ENCODE measurements around the gene PAFAH1B1.
"Not testable (repeated sequence)": the region's sequence is repeated elsewhere in the genome, so short reads cannot be mapped to it uniquely, and the experiment has no call there.

Gene PAFAH1B1

DNA sequence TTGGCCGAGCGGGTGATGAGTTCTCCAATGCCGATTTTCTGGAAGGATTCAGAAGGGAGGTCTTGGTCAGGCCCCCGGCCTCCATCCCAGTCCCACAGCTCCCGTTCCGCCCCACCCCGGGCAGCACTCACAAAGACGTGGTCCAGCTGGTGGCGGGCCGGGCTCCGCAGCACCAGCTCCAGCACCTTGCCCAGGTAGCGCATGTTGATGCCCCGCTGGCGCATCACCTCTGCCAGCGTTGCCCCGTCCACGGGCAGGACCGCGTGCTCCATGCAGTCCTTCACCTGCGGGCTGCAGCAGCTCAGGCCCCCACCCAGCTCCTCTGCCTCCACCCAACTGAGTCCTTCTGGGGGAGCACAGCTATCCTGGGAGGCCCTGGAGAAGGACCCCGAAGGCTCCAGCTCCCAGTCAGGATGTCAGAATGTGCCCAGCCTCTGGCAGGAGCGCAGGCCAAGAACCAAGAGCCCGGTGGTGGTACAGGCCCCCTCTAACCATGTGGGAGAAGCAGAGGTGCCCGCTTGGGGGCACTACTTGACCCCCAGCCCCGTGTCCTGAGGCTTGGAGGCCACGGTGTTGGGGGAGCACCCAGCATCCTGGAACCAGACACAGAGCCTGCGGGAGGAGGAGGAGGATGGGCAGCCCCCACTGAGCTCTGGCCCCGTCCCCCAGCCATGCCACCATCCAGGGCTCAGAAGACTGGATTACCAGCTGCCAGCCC lies 101.9 kb downstream of the PAFAH1B1 start:
- TF ChIP-seq, protein P1, sequence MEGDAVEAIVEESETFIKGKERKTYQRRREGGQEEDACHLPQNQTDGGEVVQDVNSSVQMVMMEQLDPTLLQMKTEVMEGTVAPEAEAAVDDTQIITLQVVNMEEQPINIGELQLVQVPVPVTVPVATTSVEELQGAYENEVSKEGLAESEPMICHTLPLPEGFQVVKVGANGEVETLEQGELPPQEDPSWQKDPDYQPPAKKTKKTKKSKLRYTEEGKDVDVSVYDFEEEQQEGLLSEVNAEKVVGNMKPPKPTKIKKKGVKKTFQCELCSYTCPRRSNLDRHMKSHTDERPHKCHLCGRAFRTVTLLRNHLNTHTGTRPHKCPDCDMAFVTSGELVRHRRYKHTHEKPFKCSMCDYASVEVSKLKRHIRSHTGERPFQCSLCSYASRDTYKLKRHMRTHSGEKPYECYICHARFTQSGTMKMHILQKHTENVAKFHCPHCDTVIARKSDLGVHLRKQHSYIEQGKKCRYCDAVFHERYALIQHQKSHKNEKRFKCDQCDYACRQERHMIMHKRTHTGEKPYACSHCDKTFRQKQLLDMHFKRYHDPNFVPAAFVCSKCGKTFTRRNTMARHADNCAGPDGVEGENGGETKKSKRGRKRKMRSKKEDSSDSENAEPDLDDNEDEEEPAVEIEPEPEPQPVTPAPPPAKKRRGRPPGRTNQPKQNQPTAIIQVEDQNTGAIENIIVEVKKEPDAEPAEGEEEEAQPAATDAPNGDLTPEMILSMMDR (IDR thresholded peaks at IDR 0.05; ENCODE audit: insufficient read depth, low read length, poor library complexity, severe bottlenecking): no peak
- Histone ChIP-seq H3K4me3 (replicated peaks; ENCODE audit: low read depth, low read length) (no peak overlapping the region), H3K36me3 (ENCODE audit: control insufficient read depth, insufficient read depth, low read length) (peaks cover 41% of the 10 kb centered on the region), H3K27me3 (replicated peaks; ENCODE audit: control insufficient read depth, insufficient read depth, low read length) (no peaks in the 10 kb centered on the region)
- no peak for DNase-seq (ENCODE audit: extremely low read depth, insufficient read length)

DNA sequence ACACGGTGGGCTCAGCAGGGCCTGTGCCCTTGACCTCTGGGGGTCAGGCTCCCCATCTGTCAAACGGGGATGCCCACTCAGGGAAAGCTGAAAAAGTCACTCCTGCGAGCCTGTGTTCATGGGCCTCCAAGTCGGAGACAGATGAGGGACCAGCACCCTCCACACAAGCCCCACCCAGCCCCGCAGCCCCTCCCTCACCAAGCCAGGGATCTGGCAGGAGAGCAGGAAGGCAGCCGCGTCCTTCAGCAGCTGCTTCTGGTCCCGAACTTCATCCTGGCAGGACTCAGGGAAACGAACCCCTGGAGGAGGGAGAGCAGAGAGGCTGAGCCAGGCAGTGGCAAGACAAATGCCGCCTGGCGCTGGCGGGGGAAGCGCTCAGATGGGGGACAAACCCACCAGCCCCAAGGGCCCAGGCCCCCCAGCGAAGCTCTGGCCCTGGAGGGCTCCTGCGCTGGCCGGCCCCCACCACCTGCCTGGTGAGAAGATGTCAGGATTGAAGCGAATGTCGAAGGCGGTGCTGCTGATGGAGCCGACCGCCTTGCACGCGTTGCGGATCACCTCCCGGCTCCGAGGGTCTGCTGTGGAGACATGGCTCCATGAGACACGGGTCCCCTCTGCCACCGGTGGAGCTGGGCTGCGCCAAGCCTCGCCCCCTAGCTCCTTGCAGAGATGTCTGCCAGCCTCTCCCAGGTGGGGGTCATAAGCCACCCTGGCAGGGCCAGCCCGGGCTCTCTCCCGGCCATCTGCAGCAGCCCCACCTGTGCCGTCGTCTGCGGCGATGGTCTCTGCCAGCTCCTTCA lies 102.7 kb downstream of the PAFAH1B1 start:
- TF ChIP-seq, protein P1 (IDR thresholded peaks at IDR 0.05; ENCODE audit: insufficient read depth, low read length, poor library complexity, severe bottlenecking): no peak
- no peak overlapping the region for H3K4me3 ChIP-seq (replicated peaks; ENCODE audit: low read depth, low read length)
- H3K36me3 ChIP-seq (ENCODE audit: control insufficient read depth, insufficient read depth, low read length): peaks cover 40% of the 10 kb centered on the region
- no peak for DNase-seq (ENCODE audit: extremely low read depth, insufficient read length)
- H3K27me3 ChIP-seq (replicated peaks; ENCODE audit: control insufficient read depth, insufficient read depth, low read length): no peaks in the 10 kb centered on the region

DNA sequence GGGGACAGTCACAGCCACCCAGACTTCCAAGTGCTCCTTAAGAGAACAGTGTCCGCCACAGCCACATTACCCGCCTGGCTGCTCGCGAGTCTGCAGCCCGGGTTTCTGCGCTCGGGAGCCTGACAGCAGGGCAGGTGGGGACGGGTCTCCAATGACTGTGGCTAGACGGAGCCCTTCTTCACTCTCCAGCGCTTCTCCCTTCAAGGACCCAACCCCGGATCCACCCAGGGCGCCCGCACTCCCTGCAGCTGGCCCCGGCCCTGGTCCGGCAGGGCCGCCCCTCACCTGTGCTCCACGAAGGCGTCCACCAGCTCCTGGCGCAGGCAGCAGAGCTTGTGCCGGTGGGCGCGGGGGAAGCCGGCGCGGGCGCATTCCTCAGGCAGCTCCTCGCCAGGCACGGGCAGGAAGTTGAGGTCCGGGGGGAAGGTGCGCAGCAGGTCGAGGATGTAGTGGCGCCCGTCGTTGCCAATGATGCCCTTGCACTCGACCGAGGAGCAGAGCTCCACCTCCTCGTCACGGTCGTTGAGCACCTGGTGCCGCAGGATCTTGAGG lies 104.2 kb downstream of the PAFAH1B1 start:
- no peak for DNase-seq (ENCODE audit: extremely low read depth, insufficient read length)
- Histone ChIP-seq H3K27me3 (replicated peaks; ENCODE audit: control insufficient read depth, insufficient read depth, low read length) (no peaks in the 10 kb centered on the region), H3K36me3 (ENCODE audit: control insufficient read depth, insufficient read depth, low read length) (peaks cover 42% of the 10 kb centered on the region), H3K4me3 (replicated peaks; ENCODE audit: low read depth, low read length) (no peak overlapping the region)
- TF ChIP-seq, protein P1 (IDR thresholded peaks at IDR 0.05; ENCODE audit: insufficient read depth, low read length, poor library complexity, severe bottlenecking): no peak

DNA sequence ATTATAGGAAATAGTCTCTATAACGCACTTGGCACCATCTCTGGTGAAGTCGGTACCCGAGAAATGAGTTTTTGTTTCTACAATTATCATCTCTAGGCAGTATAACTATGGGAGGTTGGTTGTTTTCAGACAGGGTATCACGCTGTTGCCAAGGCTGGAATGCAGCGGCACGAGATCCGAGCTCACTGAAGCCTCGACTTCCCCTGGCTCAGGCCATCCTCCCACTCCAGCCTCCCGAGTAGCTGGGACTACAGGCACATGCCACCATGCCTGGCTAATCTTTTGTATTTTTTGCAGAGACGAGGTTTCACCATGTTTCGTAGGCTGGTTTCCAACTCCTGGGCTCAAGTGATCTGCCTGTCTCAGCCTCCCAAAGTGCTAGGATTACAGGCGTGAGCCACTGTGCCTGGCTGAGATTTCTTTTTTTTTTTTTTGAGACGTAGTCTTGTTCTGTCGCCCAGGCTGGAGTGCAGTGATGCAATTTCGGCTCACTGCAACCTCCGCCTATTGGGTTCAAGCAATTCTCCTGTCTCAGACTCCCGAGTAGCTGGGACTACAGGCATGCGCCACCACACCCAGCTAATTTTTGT lies 105.9 kb downstream of the PAFAH1B1 start:
- not testable (repeated sequence) for H3K27me3 ChIP-seq (replicated peaks; ENCODE audit: control insufficient read depth, insufficient read depth, low read length); H3K4me3 ChIP-seq (replicated peaks; ENCODE audit: low read depth, low read length); DNase-seq (ENCODE audit: extremely low read depth, insufficient read length)
- H3K36me3 ChIP-seq (ENCODE audit: control insufficient read depth, insufficient read depth, low read length): peaks cover 49% of the 10 kb centered on the region

DNA sequence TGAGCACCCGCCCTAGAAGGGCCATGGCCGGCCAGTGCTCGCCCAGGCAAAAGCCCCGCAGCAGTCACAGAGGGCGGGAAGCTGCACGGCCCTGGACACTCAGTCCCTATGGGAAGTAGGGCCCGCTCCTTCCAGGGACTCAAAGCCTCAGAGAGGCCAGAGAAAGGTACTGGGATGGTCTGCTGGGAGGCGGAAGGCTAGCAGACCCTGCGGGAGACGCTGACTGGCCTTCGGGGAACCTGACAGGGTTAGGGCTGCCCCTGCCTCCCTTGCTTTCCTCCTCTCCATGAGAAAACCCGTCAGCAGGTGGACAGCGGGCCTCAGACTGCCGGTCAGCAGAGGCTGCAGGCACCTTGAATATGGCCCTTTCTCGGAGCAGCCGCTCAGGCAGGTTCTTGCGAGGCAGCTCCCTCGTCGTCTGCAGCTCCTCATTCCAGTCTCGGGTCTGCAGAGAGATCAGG lies 106.6 kb downstream of the PAFAH1B1 start:
- no peaks in the 10 kb centered on the region for H3K27me3 ChIP-seq (replicated peaks; ENCODE audit: control insufficient read depth, insufficient read depth, low read length)

More for the DNA sequence above, 106.6 kb downstream of the PAFAH1B1 start:
- TF ChIP-seq, protein P1 (IDR thresholded peaks at IDR 0.05; ENCODE audit: insufficient read depth, low read length, poor library complexity, severe bottlenecking): no peak
- H3K36me3 ChIP-seq (ENCODE audit: control insufficient read depth, insufficient read depth, low read length): peaks cover 53% of the 10 kb centered on the region
- no peak for DNase-seq (ENCODE audit: extremely low read depth, insufficient read length)
- no peak overlapping the region for H3K4me3 ChIP-seq (replicated peaks; ENCODE audit: low read depth, low read length)
